Heart right ventricle (tissue), 16 donors: ENCODE data around the gene STX16. TPM values are rescaled to one million over a fixed set of nuclear protein-coding genes. Genes with fewer than 3 reads are reported as not detected.

Experiments used
- ATAC-seq, 8 donors: fragments of 200-7000 bp; cut with Tn5 transposase; one replicate each; pipeline ENCODE4 v1.9.1; 2020; ENCODE audit warnings: mild to moderate bottlenecking in 8 of 8, moderate library complexity in 8 of 8, moderate number of reproducible peaks in 1 of 8
- DNase-seq, 2 donors: peaks; one replicate each; pipeline ENCODE4 v3.0.0-alpha.2; 2020
- H3K27ac ChIP-seq, 10 donors: fragments of 200-600 bp; sonication (generic) in 2 of 10; one replicate each; pipeline versions ENCODE4 v1.5.0 to v1.8.0; 2020 to 2022; ENCODE audit warnings: mild to moderate bottlenecking in 3 of 10
- H3K27me3 ChIP-seq, 7 donors: fragments of 200-600 bp; one replicate each; pipeline ENCODE4 v1.8.0; 2021 to 2022; ENCODE audit warnings: mild to moderate bottlenecking in 2 of 7
- H3K36me3 ChIP-seq, 9 donors: fragments of 200-600 bp; sonication (generic) in 1 of 9; one replicate each; pipeline versions ENCODE4 v1.5.0 to v1.8.0; 2020 to 2022; ENCODE audit warnings: mild to moderate bottlenecking in 2 of 9
- H3K4me1 ChIP-seq, 9 donors: fragments of 200-600 bp; sonication (generic) in 1 of 9; one replicate each; pipeline versions ENCODE4 v1.5.0 to v1.8.0; 2020 to 2022; ENCODE audit warnings: mild to moderate bottlenecking in 4 of 9
- H3K4me3 ChIP-seq, 10 donors: fragments of 200-600 bp; sonication (generic) in 2 of 10; one replicate each; pipeline versions ENCODE4 v1.5.0 to v1.8.0; 2020 to 2022; ENCODE audit warnings: mild to moderate bottlenecking in 7 of 10, moderate library complexity in 2 of 10
- H3K9me3 ChIP-seq, 11 donors: fragments of 200-600 bp in 10 of 11; sonication (generic) in 2 of 11; one replicate each; pipeline versions ENCODE4 v1.5.0 to v1.8.0; 2013 to 2022; ENCODE audit warnings: mild to moderate bottlenecking in 2 of 11, control low read depth in 1 of 11, moderate library complexity in 1 of 11
- CTCF ChIP-seq, 9 donors: fragments of 200-600 bp; sonication (generic) in 2 of 9; IDR thresholded peaks; one replicate each; pipeline versions ENCODE4 v1.5.0 to v1.8.0; 2021 to 2022; ENCODE audit warnings: antibody characterized with exemption in 9 of 9, mild to moderate bottlenecking in 5 of 9, moderate library complexity in 1 of 9
- WGBS, 2 donors: extraction: QIAGEN DNeasy Blood & Tissue Kit; methylation state at CpG; one replicate each; pipeline ENCODE4 v1.1.7; 2013; ENCODE audit warnings: inconsistent platforms in 1 of 2; 5-methylcytosine and 5-hydroxymethylcytosine counted together
- intact Hi-C, 10 donors: fragments of 100-400 bp; cut with DNase I; formaldehyde crosslinking; loops; one replicate each; pipeline versions ENCODE4 v1.11.1 to v1.14.2; 2022
- polyA plus RNA-seq, 2 donors: library from polyadenylated mRNA; stranded (reverse); fragments of 200-250 nt; gene quantifications; one replicate each; pipeline ENCODE4 v1.2.3, GENCODE V29; 2013
- total RNA-seq, 10 donors: library from RNA; stranded (reverse); fragmentation: NEBNext Ultra II Directional in 3 of 10; extraction: Animal tissue kit (Norgen Biotek cat#: 25700) in 3 of 10; gene quantifications; one replicate each; pipeline versions ENCODE4 v1.2.1 to v1.2.4, GENCODE V29; 2021 to 2023
- donor health status: Arrhythmogenic right ventricular cardiomyopathy.
- donor health status: ischemic (EF 13 %, LVEDD 7.1; RV severe dilation, severe dysfunction).
- donor health status: healthy with polysubstance abuse.
- donor health status: DM: no; HTN: yes; CAD: no.
- donor health status: DM: no; HTN: no; CAD: no.
- donor health status: ischemic (EF 25% LVEDD 6.9; RV normal size, moderate dysfunction).
- donor health status: ischemic (EF 25% LVEDD 5.7; RV mildly dilated, moderate dysfunction).
- donor health status: healthy.
- donor health status: DM: yes; HTN: yes; CAD: no.
- donor health status: Ischemic cardiomyopathy.
- donor health status: ischemic (EF 35%, LVEDD 5.7; RV mildly dilated, moderate dysfunction).
- donor health status: nonischemic (EF 11% LVEDD 7.7; RV severe dilation, severe dysfunction).
- donor health status: DM: yes; HTN: yes; CAD: no.
- donor health status: PGD.
- donor health status: ischemic (EF 29% LVEDD 5.4; RV normal size, mild dysfunction).
- donor health status: nonischemic (EF 23%, LVEDD 6.1; RV moderate dilation, normal function).

Gene STX16
- total and polyA plus RNA-seq, 12 donors = 17.1 to 57.6 (median 27.0) TPM

- DNase-seq (no peak), ATAC-seq (no peak)
- WGBS, 2 donors = 90 to 96% methylated on average over 12 of the region's 12 CpGs
Observed at GRCh38 chr20:58703765-58704371, 52.8 kb downstream of the STX16 start.

DNA sequence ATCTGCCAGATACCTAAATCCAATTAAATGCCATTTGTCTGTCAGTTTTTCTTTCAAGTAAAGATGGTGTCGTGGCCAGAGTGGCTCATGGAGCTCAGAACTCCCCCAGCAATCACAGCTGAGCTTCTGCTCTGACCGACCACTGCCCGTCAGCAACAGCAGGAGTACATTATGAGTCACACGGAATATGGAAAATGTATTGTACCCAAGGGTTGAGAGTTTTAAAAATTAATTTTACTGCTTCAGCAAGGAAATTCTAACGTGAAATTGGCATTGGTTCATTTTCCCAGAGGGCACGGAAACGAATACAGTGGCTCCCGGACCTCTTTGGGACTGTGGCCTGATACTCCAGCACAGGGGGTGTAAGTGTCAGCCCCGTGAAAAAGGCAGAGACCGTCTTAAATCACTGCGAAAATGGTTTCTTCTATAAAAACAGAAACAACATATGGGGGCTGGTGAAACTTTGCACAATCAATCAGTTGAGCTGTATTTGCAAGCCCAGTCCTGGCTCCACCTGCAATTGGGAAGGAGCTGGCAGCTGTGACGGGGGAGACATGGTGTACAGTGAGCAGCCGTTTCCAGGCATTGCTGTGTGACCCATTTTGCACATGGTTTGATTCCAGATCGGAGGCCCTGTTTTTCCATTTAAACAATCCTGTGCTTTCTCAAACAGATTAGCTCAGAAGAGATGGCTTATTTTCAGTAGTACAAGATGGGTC lies 54.3 kb downstream of the STX16 start:
- Histone ChIP-seq H3K9me3 (no peaks in the 10 kb centered on the region), H3K27ac (no peak overlapping the region), H3K36me3 (peaks cover 0 to 89% (median 22%) of the 10 kb centered on the region in 9 donors), H3K4me3 (no peak overlapping the region), H3K4me1 (no peaks in the 10 kb centered on the region), H3K27me3 (no peaks in the 10 kb centered on the region)
- ATAC-seq = peak in 1 of 8 donors; percentile 61
- 89 to 92% methylated on average over 14 of the region's 14 CpGs for WGBS, 2 donors
- intact Hi-C loops = no loop called here
- no peak for DNase-seq
- TF ChIP-seq CTCF (IDR thresholded peaks at IDR 0.05) = no peak

More at GRCh38 chr20:58703765-58704371, 52.8 kb downstream of the STX16 start:
- Histone ChIP-seq H3K4me3 (no peak overlapping the region), H3K9me3 (no peaks in the 10 kb centered on the region), H3K27me3 (no peaks in the 10 kb centered on the region), H3K36me3 (peaks cover 0 to 96% (median 33%) of the 10 kb centered on the region in 9 donors), H3K27ac (no peak overlapping the region), H3K4me1 (peaks cover 0 to 5% (median 0%) of the 10 kb centered on the region in 9 donors)
- intact Hi-C loops = no loop called here
- TF ChIP-seq CTCF (IDR thresholded peaks at IDR 0.05) = no peak

GRCh38 chr20:58706150-58706892 lies 55.2 kb downstream of the STX16 start:
- 90 to 95% methylated on average over 20 of the region's 20 CpGs for WGBS, 2 donors

More at GRCh38 chr20:58706150-58706892, 55.2 kb downstream of the STX16 start:
- no peak for TF ChIP-seq CTCF (IDR thresholded peaks at IDR 0.05)
- intact Hi-C loops = no loop called here
- Histone ChIP-seq H3K27me3 (no peaks in the 10 kb centered on the region), H3K9me3 (no peaks in the 10 kb centered on the region), H3K4me3 (no peak overlapping the region), H3K36me3 (peaks cover 0 to 83% (median 22%) of the 10 kb centered on the region in 9 donors), H3K4me1 (no peaks in the 10 kb centered on the region), H3K27ac (no peak overlapping the region)
- ATAC-seq (no peak), DNase-seq (no peak)
